GM12878 (cell line): ENCODE data around the gene DPAGT1. TPM values are rescaled to one million over a fixed set of nuclear protein-coding genes. Genes with fewer than 3 reads are reported as not detected.

Experiments
- ASH2L ChIP-seq: fragments of 300-600, 200-600 bp; sonication (generic); IDR thresholded peaks from 2 replicates; pipeline ENCODE4 v1.6.1; 2017; ENCODE audit warnings: low read depth, mild to moderate bottlenecking, borderline replicate concordance
- CBFB ChIP-seq: IDR thresholded peaks from 2 replicates; pipeline ENCODE4 v1.6.1; 2016; ENCODE audit warnings: antibody characterized with exemption, low read depth
- CEBPB ChIP-seq, 2 experiments: fragments of 150-350 bp in 1 of 2; IDR thresholded peaks; 2 replicates each; pipeline ENCODE4 v1.6.1; 2012 to 2014; ENCODE audit warnings: low read depth in 2 of 2, low read length in 2 of 2, borderline replicate concordance in 1 of 2, inconsistent platforms in 1 of 2
- CREB1 ChIP-seq: IDR thresholded peaks from 2 replicates; pipeline ENCODE4 v1.6.1; 2012; ENCODE audit warnings: low read depth, mild to moderate bottlenecking, inconsistent platforms
- ETV6 ChIP-seq, 2 experiments: fragments of 450-650 bp in 1 of 2; IDR thresholded peaks in 1 of 2; conservative IDR thresholded peaks in 1 of 2; 2 replicates each; pipeline ENCODE4 v1.6.1; 2014; ENCODE audit warnings: antibody characterized with exemption in 1 of 2, borderline replicate concordance in 1 of 2, low read depth in 1 of 2, mild to moderate bottlenecking in 1 of 2, moderate library complexity in 1 of 2
- FOS ChIP-seq: IDR thresholded peaks from 3 replicates; pipeline ENCODE4 v1.6.1; 2011; ENCODE audit warnings: borderline replicate concordance; ENCODE audit not compliant: insufficient read length; ENCODE audit errors: extremely low read depth
- GABPA ChIP-seq: IDR thresholded peaks from 2 replicates; pipeline ENCODE4 v1.6.1; 2014; ENCODE audit warnings: antibody characterized with exemption, low read depth, mild to moderate bottlenecking, inconsistent platforms
- IRF3 ChIP-seq: fragments of 450-650 bp; IDR thresholded peaks from 2 replicates; pipeline ENCODE4 v1.6.1; 2014; ENCODE audit warnings: mild to moderate bottlenecking
- JUND ChIP-seq: IDR thresholded peaks from 2 replicates; pipeline ENCODE4 v1.6.1; 2012; ENCODE audit warnings: low read depth, mild to moderate bottlenecking, low read length, improper control_type of control experiment, moderate library complexity
- MEF2A ChIP-seq: IDR thresholded peaks from 2 replicates; pipeline ENCODE4 v1.6.1; 2011; ENCODE audit warnings: low read depth, mild to moderate bottlenecking, low read length, moderate library complexity; ENCODE audit not compliant: insufficient read depth
- MYB ChIP-seq: fragments of 150-350 bp; IDR thresholded peaks from 2 replicates; pipeline ENCODE4 v1.6.1; 2014; ENCODE audit warnings: mild to moderate bottlenecking, low read depth, low read length, borderline replicate concordance
- NR2F1 ChIP-seq: fragments of 450-650 bp; conservative IDR thresholded peaks from 2 replicates; pipeline ENCODE4 v1.6.1; 2017; ENCODE audit warnings: mild to moderate bottlenecking
- PAX5 ChIP-seq: IDR thresholded peaks from 2 replicates; pipeline ENCODE4 v1.6.1; 2011; ENCODE audit warnings: low read depth, low read length, borderline replicate concordance
- POLR2A ChIP-seq: IDR thresholded peaks from 2 replicates; pipeline ENCODE4 v1.6.1; 2011; ENCODE audit warnings: low read depth, mild to moderate bottlenecking, low read length
- RAD21 ChIP-seq: IDR thresholded peaks from 2 replicates; pipeline ENCODE4 v1.6.1; 2011; ENCODE audit warnings: mild to moderate bottlenecking, low read depth, low read length, moderate library complexity; ENCODE audit not compliant: insufficient read depth
- RELA ChIP-seq: fragments of 450-650 bp; IDR thresholded peaks from 2 replicates; pipeline ENCODE4 v1.8.0; 2014; ENCODE audit warnings: borderline replicate concordance; ENCODE audit not compliant: partially characterized antibody
- REST ChIP-seq: IDR thresholded peaks from 2 replicates; pipeline ENCODE4 v1.6.1; 2012; ENCODE audit warnings: mild to moderate bottlenecking, low read depth, low read length
- RFX5 ChIP-seq: IDR thresholded peaks from 2 replicates; pipeline ENCODE4 v1.6.1; 2011; ENCODE audit warnings: low read depth, low read length, improper control_type of control experiment
- STAT1 ChIP-seq: fragments of 450-650 bp; conservative IDR thresholded peaks from 2 replicates; pipeline ENCODE4 v1.6.1; 2014; ENCODE audit warnings: antibody characterized with exemption, mild to moderate bottlenecking
- SUPT20H ChIP-seq: IDR thresholded peaks from 2 replicates; pipeline ENCODE4 v1.6.1; 2011; ENCODE audit warnings: low read depth, mild to moderate bottlenecking, low read length, moderate library complexity, borderline replicate concordance; ENCODE audit not compliant: control insufficient read depth
- TCF12 ChIP-seq: IDR thresholded peaks from 2 replicates; pipeline ENCODE4 v1.6.1; 2011; ENCODE audit warnings: low read depth, mild to moderate bottlenecking, low read length
- ZNF687 ChIP-seq: fragments of 450-650 bp; IDR thresholded peaks from 2 replicates; pipeline ENCODE4 v1.6.1; 2017; ENCODE audit warnings: mild to moderate bottlenecking, moderate library complexity
- polyA plus RNA-seq, 11 experiments: library from polyadenylated mRNA; depleted of rRNA in 4 of 11; unstranded in 6 of 11; stranded (reverse) in 5 of 11; fragments of >200 nt; fragmentation: Nextera tagmentation in 4 of 11; fragmentation: Illumina TruSeq in 1 of 11; extraction: Ambion mirVana in 4 of 11; extraction: Trizol in 1 of 11; gene quantifications; 1 replicate in 1 of 11; 2 replicates in 10 of 11; pipeline versions ENCODE4 v1.2.1 to v1.2.3, GENCODE V29; 2011 to 2016; ENCODE audit warnings: inconsistent platforms in 2 of 11, missing spikeins in 2 of 11, low read depth in 1 of 11
- total RNA-seq, 4 experiments: library from RNA; depleted of rRNA in 3 of 4; stranded (reverse); fragments of >200 nt in 3 of 4; fragmentation: Illumina TruSeq in 1 of 4; extraction: Trizol in 1 of 4; gene quantifications; 2 replicates each; pipeline versions ENCODE4 v1.2.1 to v1.2.3, GENCODE V29; 2013 to 2021

Gene DPAGT1
- total and polyA plus RNA-seq, 10 of the 15 experiments (the other 5 are each of a cell fraction or from before 2014, with no cell fraction given) = 20.5 to 95.6 (median 54.3) TPM

GRCh38 chr11:119051440-119052162, 50.1 kb downstream of the DPAGT1 start (continued):
- TF ChIP-seq ZNF687 (no peak; the same call in 1 of the 2 replicates), RAD21 (no peak), ASH2L (no peak), CBFB (no peak), GABPA (no peak), SUPT20H (no peak), NR2F1 (peak; percentile 41; the same call in 1 of the 2 replicates), FOS (no peak), MYB (no peak), REST (no peak), RFX5 (no peak), ETV6 (conservative IDR thresholded peaks at IDR 0.05 in 1 of 2, IDR thresholded peaks at IDR 0.05 in 1 of 2; ENCODE audit: borderline replicate concordance in 1 of 2, low read depth in 1 of 2) (no peak), CREB1 (0 out of 2 replicates have a peak, but pooled peaks have one; percentile 30), JUND (no peak), IRF3 (no peak), MEF2A (no peak), STAT1 (no peak), RELA (peak; percentile 98), PAX5 (peak; percentile 57; the same call in 1 of the 2 replicates), TCF12 (peak; percentile 89), POLR2A (peak; percentile 73), CEBPB (IDR thresholded peaks at IDR 0.05; ENCODE audit: borderline replicate concordance in 1 of 2, low read depth in 2 of 2, low read length in 2 of 2) (no peak)
